SK-N-SH treated with all-trans-retinoic acid at 6 μM for 48 hours (cell line): ENCODE measurements around the gene CHCHD6.

Experiments used
- ARNTL ChIP-seq: fragments of 450-650 bp; formaldehyde crosslinking; IDR thresholded peaks from 2 replicates; pipeline ENCODE4 v1.5.0; 2020; ENCODE audit warnings: low read depth, mild to moderate bottlenecking, moderate library complexity, borderline replicate concordance
- CREB5 ChIP-seq: fragments of 250-450 bp; sonication (Bioruptor Pico); IDR thresholded peaks from 2 replicates; pipeline ENCODE4 v1.5.1; 2020; ENCODE audit warnings: low read depth, mild to moderate bottlenecking, moderate library complexity
- ESRRG ChIP-seq: fragments of 250-450 bp; sonication (Bioruptor Pico); IDR thresholded peaks from 2 replicates; pipeline ENCODE4 v1.6.1; 2021; ENCODE audit warnings: mild to moderate bottlenecking
- OSR1 ChIP-seq: fragments of 250-450 bp; sonication (Bioruptor Pico); IDR thresholded peaks from 2 replicates; pipeline ENCODE4 v1.8.0; 2022; ENCODE audit warnings: moderate library complexity, mild to moderate bottlenecking, inconsistent platforms
- PATZ1 ChIP-seq: fragments of 250-450 bp; sonication (Bioruptor Pico); IDR thresholded peaks from 2 replicates; pipeline ENCODE4 v1.8.0; 2020; ENCODE audit warnings: mild to moderate bottlenecking, moderate library complexity, borderline replicate concordance
- POU6F1 ChIP-seq: fragments of 250-450 bp; sonication (Bioruptor Pico); IDR thresholded peaks from 2 replicates; pipeline ENCODE4 v1.8.0; 2021; ENCODE audit warnings: low read depth, mild to moderate bottlenecking, moderate library complexity, borderline replicate concordance
- PPARA ChIP-seq: fragments of 250-450 bp; sonication (Bioruptor Pico); IDR thresholded peaks from 2 replicates; pipeline ENCODE4 v1.5.0; 2020; ENCODE audit warnings: mild to moderate bottlenecking, borderline replicate concordance
- ZC3H10 ChIP-seq: fragments of 250-450 bp; sonication (Bioruptor Pico); IDR thresholded peaks from 2 replicates; pipeline ENCODE4 v1.5.1; 2021; ENCODE audit warnings: mild to moderate bottlenecking, moderate library complexity

- no peak for TF ChIP-seq ESRRG (CRISPR knock-in tag)
- TF ChIP-seq POU6F1 (CRISPR knock-in tag), result no peak
- no peak for TF ChIP-seq PATZ1 (CRISPR knock-in tag)
- no peak for TF ChIP-seq ZC3H10 (CRISPR knock-in tag)
- no peak for TF ChIP-seq ARNTL (CRISPR knock-in tag)
- no peak for TF ChIP-seq PPARA (CRISPR knock-in tag)
- no peak for TF ChIP-seq OSR1 (CRISPR knock-in tag)
- TF ChIP-seq CREB5 (CRISPR knock-in tag), result no peak
These were observed 37.1 kb upstream of the CHCHD6 start for GRCh38 chr3:126666658-126667528.
